OCI-LY1 (cell line): ENCODE data around the gene CYB561.

ENCODE experiments used
- EZH2 ChIP-seq: fragments of 200-600 bp; sonication (generic), shearing (Covaris generic); IDR thresholded peaks from 2 replicates; pipeline ENCODE4 v1.8.0; 2017; ENCODE audit warnings: borderline replicate concordance, mixed run types, mild to moderate bottlenecking, antibody characterized with exemption, low read length, moderate library complexity, mixed read lengths
- TF ChIP-seq, protein P1 (sequence below): fragments of 200-600 bp; sonication (generic), shearing (Covaris generic); IDR thresholded peaks from 2 replicates; pipeline ENCODE4 v1.5.1; 2017; ENCODE audit warnings: mild to moderate bottlenecking, antibody characterized with exemption, low read length, moderate library complexity, mixed read lengths

GRCh38 chr17:63493411-63493810, 47.3 kb upstream of the CYB561 start:
- TF ChIP-seq, protein P1, sequence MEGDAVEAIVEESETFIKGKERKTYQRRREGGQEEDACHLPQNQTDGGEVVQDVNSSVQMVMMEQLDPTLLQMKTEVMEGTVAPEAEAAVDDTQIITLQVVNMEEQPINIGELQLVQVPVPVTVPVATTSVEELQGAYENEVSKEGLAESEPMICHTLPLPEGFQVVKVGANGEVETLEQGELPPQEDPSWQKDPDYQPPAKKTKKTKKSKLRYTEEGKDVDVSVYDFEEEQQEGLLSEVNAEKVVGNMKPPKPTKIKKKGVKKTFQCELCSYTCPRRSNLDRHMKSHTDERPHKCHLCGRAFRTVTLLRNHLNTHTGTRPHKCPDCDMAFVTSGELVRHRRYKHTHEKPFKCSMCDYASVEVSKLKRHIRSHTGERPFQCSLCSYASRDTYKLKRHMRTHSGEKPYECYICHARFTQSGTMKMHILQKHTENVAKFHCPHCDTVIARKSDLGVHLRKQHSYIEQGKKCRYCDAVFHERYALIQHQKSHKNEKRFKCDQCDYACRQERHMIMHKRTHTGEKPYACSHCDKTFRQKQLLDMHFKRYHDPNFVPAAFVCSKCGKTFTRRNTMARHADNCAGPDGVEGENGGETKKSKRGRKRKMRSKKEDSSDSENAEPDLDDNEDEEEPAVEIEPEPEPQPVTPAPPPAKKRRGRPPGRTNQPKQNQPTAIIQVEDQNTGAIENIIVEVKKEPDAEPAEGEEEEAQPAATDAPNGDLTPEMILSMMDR, result no peak
- TF ChIP-seq EZH2, result no peak
